NK-92 treated with Interleukin-12 subunit alpha and Interleukin-12 subunit beta, amount 100 ng/mL, for 24 hours (cell line): ENCODE data around the gene HNRNPH1.
"Not testable (repeated sequence)": the region's sequence is repeated elsewhere in the genome, so short reads cannot be mapped to it uniquely, and the experiment has no call there.

Source experiments
- DNase-seq: peaks from one replicate; lab custom pipeline; 2025; lab: John Stamatoyannopoulos, UW

Gene HNRNPH1, protein sequence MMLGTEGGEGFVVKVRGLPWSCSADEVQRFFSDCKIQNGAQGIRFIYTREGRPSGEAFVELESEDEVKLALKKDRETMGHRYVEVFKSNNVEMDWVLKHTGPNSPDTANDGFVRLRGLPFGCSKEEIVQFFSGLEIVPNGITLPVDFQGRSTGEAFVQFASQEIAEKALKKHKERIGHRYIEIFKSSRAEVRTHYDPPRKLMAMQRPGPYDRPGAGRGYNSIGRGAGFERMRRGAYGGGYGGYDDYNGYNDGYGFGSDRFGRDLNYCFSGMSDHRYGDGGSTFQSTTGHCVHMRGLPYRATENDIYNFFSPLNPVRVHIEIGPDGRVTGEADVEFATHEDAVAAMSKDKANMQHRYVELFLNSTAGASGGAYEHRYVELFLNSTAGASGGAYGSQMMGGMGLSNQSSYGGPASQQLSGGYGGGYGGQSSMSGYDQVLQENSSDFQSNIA

GRCh38 chr5:179623003-179623905 is at the start of gene HNRNPH1:
Gene HNRNPH1, minus strand, starts transcription at chr5:179623671. Its CDS starts 538 bp downstream, at chr5:179623133.
- DNase-seq: peak; percentile 98

DNA sequence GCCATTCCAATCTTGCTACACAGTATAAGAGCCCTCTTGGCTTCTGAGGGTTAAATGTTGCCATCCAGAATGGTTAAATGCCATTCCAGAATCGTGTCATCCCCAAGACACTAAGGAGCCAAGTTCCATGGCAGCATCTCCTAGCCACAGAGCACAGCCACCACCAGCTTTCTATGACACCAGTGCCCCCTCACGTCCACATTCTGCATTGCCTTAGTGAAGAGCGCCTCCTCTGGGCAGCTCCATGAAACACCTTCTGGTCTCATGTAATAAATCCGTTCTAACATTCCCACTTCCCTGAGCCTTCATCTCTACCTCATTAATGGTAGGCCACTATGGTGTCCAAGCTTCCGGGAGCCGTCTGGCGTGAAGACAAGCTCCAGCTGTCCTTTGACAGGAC is 44.9 kb upstream of the HNRNPH1 start:
- DNase-seq: peak; percentile 23

DNA sequence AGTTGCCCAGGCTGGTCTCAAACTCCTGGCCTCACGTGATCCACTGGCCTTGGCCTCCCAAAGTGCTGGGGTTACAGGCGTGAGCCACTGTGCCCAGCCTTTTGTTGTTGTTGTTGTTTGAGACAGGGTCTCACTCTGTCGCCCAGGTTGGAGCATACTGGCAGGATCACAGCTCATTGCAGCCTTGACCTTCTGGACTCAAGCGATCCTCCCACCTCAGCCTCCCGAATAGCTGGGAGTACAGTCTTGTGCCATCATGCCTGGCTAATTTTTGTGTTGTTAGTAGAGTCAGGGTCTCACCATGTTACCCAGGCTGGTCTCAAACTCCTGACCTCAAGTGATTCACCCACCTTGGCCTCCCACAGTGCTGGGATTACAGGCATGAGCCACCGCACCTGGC is 38.2 kb upstream of the HNRNPH1 start:
- not testable (repeated sequence) for DNase-seq

GRCh38 chr5:179658179-179658856 is 34.8 kb upstream of the HNRNPH1 start:
- not testable (repeated sequence) for DNase-seq

DNA sequence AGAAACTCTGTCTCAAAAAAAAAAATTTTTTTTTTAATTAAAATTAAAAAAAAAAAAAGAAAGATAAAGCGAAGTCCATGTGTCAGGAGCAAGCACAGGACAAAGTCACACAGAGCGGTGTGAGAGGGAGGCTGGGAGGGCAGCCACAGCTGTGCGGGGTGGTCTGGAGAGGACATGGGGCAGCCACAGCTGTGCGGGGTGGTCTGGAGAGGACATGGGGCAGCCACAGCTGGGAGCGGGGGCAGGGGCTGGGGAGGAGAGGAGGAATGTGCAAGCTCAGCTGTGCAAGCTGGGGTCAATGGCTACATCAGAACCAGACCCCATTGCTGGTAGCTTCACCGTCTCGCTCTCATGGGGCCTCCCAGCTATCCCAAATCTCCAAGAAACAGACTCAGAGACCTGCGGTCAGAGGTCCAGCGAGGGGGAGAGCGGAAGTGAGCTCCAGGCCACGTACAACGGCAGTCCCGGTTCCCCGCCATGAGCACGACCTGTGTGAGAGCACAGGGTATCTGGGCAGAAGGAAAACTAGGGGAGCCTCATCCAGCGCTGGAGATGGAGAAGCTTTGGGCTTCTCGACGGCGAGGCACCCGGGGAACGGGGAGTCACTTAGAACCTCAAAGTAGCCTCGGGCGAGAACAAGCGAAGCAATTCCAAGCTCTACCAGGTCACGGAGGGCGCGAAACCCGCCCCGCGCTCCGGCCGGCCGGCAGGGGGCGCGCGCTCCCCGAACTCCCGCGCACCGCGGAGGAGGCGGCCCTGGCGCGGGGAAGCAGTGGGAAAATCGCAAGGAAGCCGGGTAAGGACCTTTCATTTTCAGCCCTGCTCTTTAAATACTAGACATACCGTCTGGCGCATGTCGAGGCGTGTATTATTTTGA is 34.1 kb upstream of the HNRNPH1 start:
- DNase-seq: not testable (repeated sequence)

- not testable (repeated sequence) for DNase-seq
Observed at GRCh38 chr5:179653135-179653534, 29.7 kb upstream of the HNRNPH1 start.

GRCh38 chr5:179650245-179650644 is 26.8 kb upstream of the HNRNPH1 start:
- not testable (repeated sequence) for DNase-seq

GRCh38 chr5:179649166-179649703 is 25.8 kb upstream of the HNRNPH1 start:
- DNase-seq: not testable (repeated sequence)

GRCh38 chr5:179648410-179648809 is 24.9 kb upstream of the HNRNPH1 start:
- DNase-seq: no peak

- not testable (repeated sequence) for DNase-seq
Observed at GRCh38 chr5:179644766-179645165, 21.3 kb upstream of the HNRNPH1 start.

DNA sequence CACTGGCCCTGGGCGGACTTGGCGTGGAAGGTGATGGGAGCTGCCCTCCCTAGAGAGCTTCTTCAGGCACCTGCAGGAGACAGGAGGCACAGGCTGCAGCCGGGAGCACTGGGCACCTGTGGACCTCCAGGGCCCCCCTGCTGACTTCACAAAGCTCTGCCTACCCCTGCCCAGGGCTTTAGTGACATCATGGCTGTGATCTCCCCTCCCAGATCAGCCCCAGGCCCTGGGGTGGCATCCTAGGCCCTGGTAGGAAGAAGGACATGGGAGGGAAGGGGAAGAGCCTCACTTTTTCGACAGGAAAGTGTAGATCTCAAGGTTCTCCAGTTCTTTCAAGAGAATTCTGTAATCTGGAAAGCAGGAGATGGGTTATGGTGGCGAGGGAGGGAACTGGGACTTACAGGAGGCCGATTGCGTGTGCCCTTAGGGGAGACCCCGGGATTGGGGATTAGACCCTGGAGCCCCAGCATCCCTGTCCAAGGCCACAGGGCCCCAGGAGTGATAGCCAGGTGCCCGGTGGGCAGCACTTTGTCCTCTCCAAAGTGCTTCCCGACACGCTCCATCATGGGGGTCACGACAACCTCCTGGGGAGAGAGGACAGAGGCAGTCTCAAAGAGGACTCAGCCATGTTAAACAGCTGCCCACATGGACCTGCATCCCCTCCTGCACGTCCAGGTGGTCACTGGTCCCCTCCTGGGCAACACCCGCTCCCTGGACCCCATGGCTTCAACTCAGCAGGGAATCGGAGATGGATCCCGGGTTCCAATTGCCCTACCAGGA is 19.9 kb upstream of the HNRNPH1 start:
- DNase-seq: not testable (repeated sequence)

- not testable (repeated sequence) for DNase-seq
Observed at GRCh38 chr5:179642626-179643025, 19.2 kb upstream of the HNRNPH1 start.

DNA sequence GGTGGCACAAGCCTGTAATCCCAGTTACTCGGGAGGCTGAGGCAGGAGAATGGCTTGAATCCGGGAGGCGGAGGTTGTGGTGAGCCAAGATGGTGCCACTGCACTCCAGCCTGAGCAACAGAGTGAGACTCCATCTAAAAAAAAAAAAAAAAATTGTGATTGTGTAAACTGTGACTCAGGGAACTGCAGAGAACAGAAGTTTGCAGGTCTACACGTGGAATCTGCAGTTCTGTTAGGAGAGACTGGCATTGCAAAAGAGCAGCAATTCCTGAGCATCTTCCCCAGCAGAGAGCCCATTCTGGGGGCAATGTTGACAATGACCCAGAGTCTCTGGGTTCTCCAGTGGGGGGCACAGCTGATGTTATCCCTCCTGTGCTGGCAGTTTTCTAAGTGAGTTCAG is 18.3 kb upstream of the HNRNPH1 start:
- DNase-seq: not testable (repeated sequence)

- not testable (repeated sequence) for DNase-seq
Observed at GRCh38 chr5:179639296-179639695, 15.8 kb upstream of the HNRNPH1 start.

- DNase-seq: not testable (repeated sequence)
Observed at GRCh38 chr5:179634370-179635172, 11.1 kb upstream of the HNRNPH1 start.

GRCh38 chr5:179633501-179634369 is 10.3 kb upstream of the HNRNPH1 start:
- not testable (repeated sequence) for DNase-seq

- DNase-seq: no peak
Observed at GRCh38 chr5:179624841-179625271, 1.4 kb upstream of the HNRNPH1 start.
